Colonic mucosa (tissue), 4 donors: ENCODE measurements around the gene RAD1. TPM values are rescaled to one million over a fixed set of nuclear protein-coding genes. Genes with fewer than 3 reads are reported as not detected.

Experiments
- DNase-seq: peaks from one replicate; pipeline ENCODE4 v3.0.0-alpha.2; 2020
- H3K27ac ChIP-seq: fragments of 200-600 bp; one replicate; pipeline ENCODE4 v1.8.0; 2021
- H3K27me3 ChIP-seq: fragments of 200-600 bp; one replicate; pipeline ENCODE4 v1.8.0; 2021
- H3K36me3 ChIP-seq: fragments of 200-600 bp; one replicate; pipeline ENCODE4 v1.8.0; 2021
- H3K4me1 ChIP-seq: fragments of 200-600 bp; one replicate; pipeline ENCODE4 v1.8.0; 2021; ENCODE audit warnings: mild to moderate bottlenecking
- H3K4me3 ChIP-seq: fragments of 200-600 bp; one replicate; pipeline ENCODE4 v1.8.0; 2021
- H3K9ac ChIP-seq, 2 donors: one replicate each; pipeline ENCODE4 v1.7.0; 2013; ENCODE audit warnings: control low read depth in 2 of 2, low read depth in 2 of 2, low read length in 2 of 2
- H3K9me3 ChIP-seq: fragments of 200-600 bp; one replicate; pipeline ENCODE4 v1.8.0; 2021
- intact Hi-C: fragments of 100-400 bp; cut with DNase I; formaldehyde crosslinking; loops from one replicate; pipeline ENCODE4 v1.14.1; 2022
- total RNA-seq, 2 donors: library from RNA; stranded (reverse); fragmentation: NEBNext Ultra II Directional in 1 of 2; extraction: Animal tissue kit (Norgen Biotek cat#: 25700) in 1 of 2; gene quantifications; one replicate each; pipeline ENCODE4 v1.2.1, GENCODE V29; 2021
- TF ChIP-seq, protein P1 (sequence below): fragments of 200-600 bp; IDR thresholded peaks from one replicate; pipeline ENCODE4 v1.8.0; 2022; ENCODE audit warnings: antibody characterized with exemption, mild to moderate bottlenecking
- donor health status: healthy.
- donor health status: DM: no; HTN: no; CAD: no.
- donor health status: DM: no; HTN: no; CAD: no.

RAD1 gene
- total RNA-seq, 2 donors from 2014 or later: 12.6 to 17.4 TPM

DNA sequence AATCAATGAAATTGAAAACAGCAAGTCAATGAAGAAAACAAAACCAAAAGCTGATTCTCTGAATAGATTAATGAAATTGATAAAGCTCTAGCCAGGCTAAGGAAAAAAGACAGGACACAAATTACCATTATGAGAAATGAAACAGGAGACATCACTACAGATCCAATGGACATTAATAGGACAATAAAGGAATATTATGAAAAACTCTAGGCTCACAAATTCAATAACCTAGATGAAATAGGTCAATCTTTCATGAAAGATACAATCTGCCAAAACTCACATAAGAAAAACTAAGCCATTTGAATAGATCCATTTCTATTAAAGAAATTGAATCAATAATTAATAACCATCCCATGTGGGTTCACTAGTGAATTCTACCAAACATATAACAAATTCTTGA, 39.0 kb downstream of the RAD1 start:
- no peak overlapping the region for H3K9ac ChIP-seq
- intact Hi-C loops: no loop called here
- H3K27me3 ChIP-seq: no peaks in the 10 kb centered on the region
- no peak for DNase-seq
- no peak overlapping the region for H3K4me3 ChIP-seq
- no peaks in the 10 kb centered on the region for H3K36me3 ChIP-seq
- H3K9me3 ChIP-seq: no peaks in the 10 kb centered on the region
- H3K27ac ChIP-seq: no peak overlapping the region
- H3K4me1 ChIP-seq: no peaks in the 10 kb centered on the region
- TF ChIP-seq, protein P1, sequence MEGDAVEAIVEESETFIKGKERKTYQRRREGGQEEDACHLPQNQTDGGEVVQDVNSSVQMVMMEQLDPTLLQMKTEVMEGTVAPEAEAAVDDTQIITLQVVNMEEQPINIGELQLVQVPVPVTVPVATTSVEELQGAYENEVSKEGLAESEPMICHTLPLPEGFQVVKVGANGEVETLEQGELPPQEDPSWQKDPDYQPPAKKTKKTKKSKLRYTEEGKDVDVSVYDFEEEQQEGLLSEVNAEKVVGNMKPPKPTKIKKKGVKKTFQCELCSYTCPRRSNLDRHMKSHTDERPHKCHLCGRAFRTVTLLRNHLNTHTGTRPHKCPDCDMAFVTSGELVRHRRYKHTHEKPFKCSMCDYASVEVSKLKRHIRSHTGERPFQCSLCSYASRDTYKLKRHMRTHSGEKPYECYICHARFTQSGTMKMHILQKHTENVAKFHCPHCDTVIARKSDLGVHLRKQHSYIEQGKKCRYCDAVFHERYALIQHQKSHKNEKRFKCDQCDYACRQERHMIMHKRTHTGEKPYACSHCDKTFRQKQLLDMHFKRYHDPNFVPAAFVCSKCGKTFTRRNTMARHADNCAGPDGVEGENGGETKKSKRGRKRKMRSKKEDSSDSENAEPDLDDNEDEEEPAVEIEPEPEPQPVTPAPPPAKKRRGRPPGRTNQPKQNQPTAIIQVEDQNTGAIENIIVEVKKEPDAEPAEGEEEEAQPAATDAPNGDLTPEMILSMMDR: no peak

DNA sequence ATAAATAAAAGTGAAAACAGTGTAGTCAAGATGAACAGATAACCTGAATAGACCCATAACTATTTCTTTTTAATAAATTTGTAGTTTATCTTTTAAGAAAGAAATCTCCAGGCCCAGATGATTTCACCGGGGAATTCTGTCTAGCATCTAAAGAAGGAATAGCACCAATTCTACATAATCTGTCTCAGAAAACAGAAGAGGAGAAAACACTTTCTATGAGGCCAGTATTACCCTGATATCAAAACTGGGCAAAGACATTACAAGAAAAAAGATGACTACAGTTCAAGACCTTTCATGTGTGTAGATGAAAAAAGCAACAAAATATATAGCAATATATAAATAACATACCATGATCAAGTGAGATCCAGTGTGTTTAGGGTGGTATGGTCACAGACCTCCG, 44.9 kb downstream of the RAD1 start:
- Histone ChIP-seq H3K9me3 (no peaks in the 10 kb centered on the region), H3K36me3 (no peaks in the 10 kb centered on the region), H3K27me3 (no peaks in the 10 kb centered on the region), H3K27ac (no peak overlapping the region), H3K4me1 (no peaks in the 10 kb centered on the region), H3K9ac (no peak overlapping the region), H3K4me3 (no peak overlapping the region)
- DNase-seq: no peak
- intact Hi-C loops: no loop called here
- TF ChIP-seq, protein P1: no peak

DNA sequence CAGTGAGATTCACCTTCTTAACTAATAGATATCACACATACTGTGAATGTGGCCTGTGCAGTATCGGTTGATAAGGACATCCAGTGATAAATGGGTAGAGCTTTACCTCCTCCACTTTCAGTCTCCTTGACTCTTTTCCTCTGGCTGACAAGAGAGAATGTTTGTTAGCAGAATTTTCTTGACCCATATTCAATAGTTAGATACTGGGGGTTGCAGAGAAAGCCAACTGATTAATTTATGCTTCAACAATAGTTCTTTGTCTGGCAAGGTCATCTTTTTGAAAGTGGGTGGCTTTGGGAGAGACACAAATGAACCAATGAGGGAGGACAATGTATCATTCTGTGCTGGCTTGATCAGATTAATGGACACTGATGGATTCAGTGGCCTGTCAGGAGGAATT, 46.0 kb downstream of the RAD1 start:
- no peaks in the 10 kb centered on the region for H3K9me3 ChIP-seq
- no peaks in the 10 kb centered on the region for H3K4me1 ChIP-seq
- no peak overlapping the region for H3K4me3 ChIP-seq
- DNase-seq: no peak
- no peaks in the 10 kb centered on the region for H3K36me3 ChIP-seq
- H3K27me3 ChIP-seq: no peaks in the 10 kb centered on the region
- H3K27ac ChIP-seq: no peak overlapping the region
- H3K9ac ChIP-seq: no peak overlapping the region
- intact Hi-C loops: no loop called here
- TF ChIP-seq, protein P1: no peak

DNA sequence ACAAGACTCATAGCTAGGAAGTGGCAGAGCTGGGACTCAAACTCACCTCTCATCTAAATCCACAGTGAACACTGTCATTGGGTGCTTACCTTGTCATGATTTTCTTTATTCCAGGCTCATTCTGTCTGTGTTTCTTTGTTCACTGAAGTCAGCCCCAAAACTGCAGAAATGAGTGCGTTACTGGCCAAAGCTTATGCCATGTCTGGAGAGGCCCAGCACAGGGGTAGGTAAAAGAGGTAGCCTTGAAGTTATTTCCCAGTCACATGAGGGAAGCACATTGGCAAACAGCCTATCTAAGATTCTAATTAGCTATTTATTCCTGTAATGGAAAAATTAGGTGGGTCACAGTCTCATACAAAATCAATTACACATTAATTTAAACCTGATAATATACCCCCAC, 46.5 kb downstream of the RAD1 start:
- TF ChIP-seq, protein P1: no peak
- intact Hi-C loops: no loop called here
- H3K27ac ChIP-seq: no peak overlapping the region
- H3K4me3 ChIP-seq: no peak overlapping the region
- no peaks in the 10 kb centered on the region for H3K4me1 ChIP-seq
- no peaks in the 10 kb centered on the region for H3K36me3 ChIP-seq
- H3K9ac ChIP-seq: no peak overlapping the region
- DNase-seq: no peak
- no peaks in the 10 kb centered on the region for H3K27me3 ChIP-seq
- H3K9me3 ChIP-seq: no peaks in the 10 kb centered on the region

DNA sequence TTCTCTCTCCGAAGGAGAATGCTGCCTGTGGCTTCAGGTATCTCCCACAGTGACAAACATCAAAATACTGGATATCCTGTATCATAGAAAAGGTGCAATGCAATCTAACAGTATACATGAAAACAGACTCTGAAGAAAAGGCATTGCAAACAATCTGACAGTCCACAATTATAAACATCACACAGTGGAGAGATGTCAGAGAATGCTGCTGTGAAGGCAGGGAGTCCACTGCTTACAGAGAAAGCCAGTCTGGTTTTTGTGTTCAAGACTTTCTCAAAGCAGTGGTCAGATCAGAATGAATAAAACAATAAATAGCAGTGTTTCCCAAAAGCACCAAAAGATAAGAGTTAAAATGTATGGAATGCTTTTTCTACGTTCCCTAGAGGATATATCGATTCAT, 47.6 kb downstream of the RAD1 start:
- Histone ChIP-seq H3K9me3 (no peaks in the 10 kb centered on the region), H3K36me3 (no peaks in the 10 kb centered on the region), H3K4me1 (no peaks in the 10 kb centered on the region), H3K27ac (no peak overlapping the region), H3K27me3 (no peaks in the 10 kb centered on the region), H3K9ac (no peak overlapping the region), H3K4me3 (no peak overlapping the region)
- intact Hi-C loops: no loop called here
- DNase-seq: no peak
- TF ChIP-seq, protein P1: no peak

DNA sequence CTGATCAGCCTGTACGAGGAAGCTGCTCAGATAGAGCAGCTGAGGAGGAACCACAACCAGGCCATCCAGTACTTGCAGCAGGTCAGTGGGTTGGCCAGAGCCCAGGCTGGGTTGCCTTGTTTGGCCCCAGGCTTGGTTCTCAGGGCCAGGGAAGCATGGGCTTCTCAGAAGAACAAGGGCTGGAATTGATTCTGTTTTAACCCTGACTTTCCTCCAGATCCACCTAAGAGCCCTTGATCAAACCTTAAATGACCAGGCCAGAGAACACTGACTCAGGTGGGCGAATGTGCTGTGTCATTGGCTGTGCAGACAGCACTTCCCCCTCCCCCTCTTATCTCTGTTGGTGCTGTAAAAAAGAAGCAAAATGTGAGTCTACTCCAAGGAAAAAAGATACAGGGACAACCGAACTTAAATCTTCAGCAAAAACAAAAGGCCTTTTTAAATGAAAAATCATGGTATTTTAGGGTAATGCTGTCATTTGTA, 48.3 kb downstream of the RAD1 start:
- TF ChIP-seq, protein P1: no peak
- H3K27me3 ChIP-seq: no peaks in the 10 kb centered on the region
- DNase-seq: no peak
- no peak overlapping the region for H3K9ac ChIP-seq
- no peak overlapping the region for H3K4me3 ChIP-seq
- no peak overlapping the region for H3K27ac ChIP-seq
- intact Hi-C loops: no loop called here
- no peaks in the 10 kb centered on the region for H3K36me3 ChIP-seq
- H3K9me3 ChIP-seq: no peaks in the 10 kb centered on the region
- no peaks in the 10 kb centered on the region for H3K4me1 ChIP-seq
